ENCODE data around the gene FGFRL1. TPM values are rescaled to one million over a fixed set of nuclear protein-coding genes. Genes with fewer than 3 reads are reported as not detected.
"Not testable (repeated sequence)": the region's sequence is repeated elsewhere in the genome, so short reads cannot be mapped to it uniquely, and the experiment has no call there.

The FGFRL1 gene
- total RNA-seq, 1 experiment from 2014 or later, result 33.5 TPM

DNA sequence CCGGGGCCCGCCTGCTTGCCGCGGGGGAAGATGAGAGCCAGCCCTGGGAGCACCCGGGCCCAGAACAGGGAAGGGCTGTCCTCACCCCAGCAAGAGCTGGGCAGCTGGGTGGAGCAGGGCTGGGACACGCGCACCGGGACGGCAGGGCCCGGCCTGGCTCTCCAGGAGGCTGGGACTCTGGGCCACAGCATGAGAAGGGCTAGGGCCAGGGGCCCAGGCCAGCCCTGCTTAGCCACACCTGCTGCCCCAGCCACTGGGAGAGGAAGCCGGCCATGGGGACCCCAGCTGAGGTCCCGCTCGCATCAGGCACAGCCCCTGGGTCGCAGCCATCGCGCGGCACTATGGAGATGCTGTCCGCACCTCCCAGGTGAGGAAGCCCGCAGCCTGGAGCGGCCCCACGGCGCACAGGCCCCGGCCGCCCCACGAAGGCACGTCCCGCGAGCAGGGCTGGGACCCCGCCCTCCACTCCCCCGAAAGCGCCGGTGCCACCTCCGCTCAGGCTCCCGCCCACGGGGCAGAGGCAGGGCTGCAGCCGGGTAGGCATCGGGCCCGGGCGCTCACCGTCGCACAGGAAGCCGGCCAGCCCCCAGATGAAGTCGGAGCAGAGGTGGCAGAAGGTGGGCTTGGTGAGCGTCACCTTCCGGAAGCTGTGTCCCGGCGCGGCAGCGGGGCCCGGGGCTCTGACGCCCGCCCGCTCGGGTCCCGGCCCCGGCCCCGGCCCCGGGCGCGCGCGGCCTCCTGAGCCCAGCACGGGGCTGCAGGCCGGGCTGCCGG, 38.6 kb upstream of the FGFRL1 start:
- Mint-ChIP-seq H3K9me3 (ENCODE audit: unreplicated experiment) (no peaks in the 10 kb centered on the region), H3K27me3 (ENCODE audit: insufficient read depth, unreplicated experiment) (no peaks in the 10 kb centered on the region), H3K27ac (ENCODE audit: low read depth, unreplicated experiment) (no peak overlapping the region), H3K4me1 (ENCODE audit: insufficient read depth, unreplicated experiment) (peaks cover 5% of the 10 kb centered on the region), H3K4me3 (ENCODE audit: unreplicated experiment) (peak overlapping the region; percentile 66), H3K36me3 (ENCODE audit: insufficient read depth, unreplicated experiment) (no peaks in the 10 kb centered on the region)
- DNase-seq (ENCODE audit: unreplicated experiment), result peak; percentile 20
- ChIA-PET CTCF (no interaction called here), POLR2A (interaction anchor here (0.8 to 2.5 kb wide), 4 partner anchors 14 to 41 kb away, joined by 3 to 10 read pairs (median 3); partner anchors contain the start of genes FGFRL1, GAK and TMEM175)
- intact Hi-C loops (cut with micrococcal nuclease), result no loop called here
- TF ChIP-seq, protein P1, sequence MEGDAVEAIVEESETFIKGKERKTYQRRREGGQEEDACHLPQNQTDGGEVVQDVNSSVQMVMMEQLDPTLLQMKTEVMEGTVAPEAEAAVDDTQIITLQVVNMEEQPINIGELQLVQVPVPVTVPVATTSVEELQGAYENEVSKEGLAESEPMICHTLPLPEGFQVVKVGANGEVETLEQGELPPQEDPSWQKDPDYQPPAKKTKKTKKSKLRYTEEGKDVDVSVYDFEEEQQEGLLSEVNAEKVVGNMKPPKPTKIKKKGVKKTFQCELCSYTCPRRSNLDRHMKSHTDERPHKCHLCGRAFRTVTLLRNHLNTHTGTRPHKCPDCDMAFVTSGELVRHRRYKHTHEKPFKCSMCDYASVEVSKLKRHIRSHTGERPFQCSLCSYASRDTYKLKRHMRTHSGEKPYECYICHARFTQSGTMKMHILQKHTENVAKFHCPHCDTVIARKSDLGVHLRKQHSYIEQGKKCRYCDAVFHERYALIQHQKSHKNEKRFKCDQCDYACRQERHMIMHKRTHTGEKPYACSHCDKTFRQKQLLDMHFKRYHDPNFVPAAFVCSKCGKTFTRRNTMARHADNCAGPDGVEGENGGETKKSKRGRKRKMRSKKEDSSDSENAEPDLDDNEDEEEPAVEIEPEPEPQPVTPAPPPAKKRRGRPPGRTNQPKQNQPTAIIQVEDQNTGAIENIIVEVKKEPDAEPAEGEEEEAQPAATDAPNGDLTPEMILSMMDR (IDR thresholded peaks at IDR 0.05; ENCODE audit: unreplicated experiment), result no peak
- no TSS peak for BruUV-seq (replicated peaks)

GRCh38 chr4:973431-974397, 37.7 kb upstream of the FGFRL1 start, which contains the start of gene DGKQ:
Gene DGKQ, minus strand, starts transcription at chr4:973569. Its CDS starts 87 bp downstream, at chr4:973482.
- Mint-ChIP-seq H3K27ac (ENCODE audit: low read depth, unreplicated experiment) (no peak within 1 kb of the TSS), H3K36me3 (ENCODE audit: insufficient read depth, unreplicated experiment) (no peaks in the 10 kb centered on the region), H3K4me3 (ENCODE audit: unreplicated experiment) (peak within 1 kb of the TSS; percentile 66), H3K27me3 (ENCODE audit: insufficient read depth, unreplicated experiment) (no peaks in the 10 kb centered on the region), H3K9me3 (ENCODE audit: unreplicated experiment) (no peaks in the 10 kb centered on the region), H3K4me1 (ENCODE audit: insufficient read depth, unreplicated experiment) (peaks cover 5% of the 10 kb centered on the region)
- DNase-seq (ENCODE audit: unreplicated experiment), result peak; percentile 83
- CTCF ChIA-PET, result no interaction called here
- no TSS peak for BruUV-seq (replicated peaks)
- TF ChIP-seq, protein P1 (IDR thresholded peaks at IDR 0.05; ENCODE audit: unreplicated experiment), result no peak
- POLR2A ChIA-PET, result interaction anchor here (1.1 to 2.5 kb wide), 3 partner anchors 14 to 42 kb away, joined by 3 to 10 read pairs (median 3); partner anchors contain the start of genes GAK and TMEM175
- intact Hi-C loops (cut with micrococcal nuclease), result no loop called here

DNA sequence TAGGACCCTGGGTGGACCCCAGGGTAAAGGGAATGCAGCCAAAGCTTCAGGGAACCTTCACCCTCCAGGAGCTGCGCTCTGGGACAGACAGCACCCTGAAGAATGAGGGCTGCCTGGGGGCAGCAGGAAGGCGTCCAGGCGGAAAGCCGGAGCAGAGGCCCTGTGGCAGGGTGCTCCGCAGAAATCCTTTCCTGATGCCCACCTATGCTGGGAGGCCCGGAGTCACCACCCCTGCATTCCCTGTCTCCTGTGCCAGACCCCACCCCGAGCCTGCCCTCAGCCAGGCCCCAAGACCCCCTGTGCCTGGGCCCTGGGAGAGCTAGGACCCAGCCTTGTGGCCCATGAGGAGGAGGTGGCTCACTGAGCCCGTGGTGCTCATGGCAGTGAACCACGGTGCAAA, 36.8 kb upstream of the FGFRL1 start:
- POLR2A ChIA-PET, result interaction anchor here (0.6 to 0.9 kb wide), 2 partner anchors 10 to 13 kb away, joined by 3 read pairs; no protein-coding TSS in a partner anchor
- Mint-ChIP-seq H3K4me3 (ENCODE audit: unreplicated experiment) (no peak overlapping the region), H3K36me3 (ENCODE audit: insufficient read depth, unreplicated experiment) (no peaks in the 10 kb centered on the region), H3K27ac (ENCODE audit: low read depth, unreplicated experiment) (no peak overlapping the region), H3K9me3 (ENCODE audit: unreplicated experiment) (no peaks in the 10 kb centered on the region), H3K27me3 (ENCODE audit: insufficient read depth, unreplicated experiment) (no peaks in the 10 kb centered on the region), H3K4me1 (ENCODE audit: insufficient read depth, unreplicated experiment) (peaks cover 5% of the 10 kb centered on the region)
- TF ChIP-seq, protein P1 (IDR thresholded peaks at IDR 0.05; ENCODE audit: unreplicated experiment), result no peak
- DNase-seq (ENCODE audit: unreplicated experiment), result no peak
- intact Hi-C loops (cut with micrococcal nuclease), result no loop called here
- CTCF ChIA-PET, result no interaction called here
- no TSS peak for BruUV-seq (replicated peaks)

DNA sequence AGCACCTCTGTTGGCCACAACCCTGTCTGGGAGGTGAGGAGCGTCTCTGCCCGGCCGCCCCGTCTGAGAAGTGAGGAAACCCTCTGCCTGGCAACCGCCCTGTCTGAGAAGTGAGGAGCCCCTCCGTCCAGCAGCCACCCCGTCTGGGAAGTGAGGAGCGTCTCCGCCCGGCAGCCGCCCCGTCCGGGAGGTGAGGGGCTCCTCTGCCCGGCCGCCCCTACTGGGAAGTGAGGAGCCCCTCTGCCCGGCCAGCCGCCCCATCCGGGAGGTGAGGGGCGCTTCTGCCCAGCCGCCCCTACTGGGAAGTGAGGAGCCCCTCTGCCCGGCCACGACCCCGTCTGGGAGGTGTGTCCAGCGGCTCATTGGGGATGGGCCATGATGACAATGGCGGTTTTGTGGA, 35.4 kb upstream of the FGFRL1 start:
- H3K27ac Mint-ChIP-seq (ENCODE audit: low read depth, unreplicated experiment); CTCF ChIA-PET; H3K4me1 Mint-ChIP-seq (ENCODE audit: insufficient read depth, unreplicated experiment); H3K27me3 Mint-ChIP-seq (ENCODE audit: insufficient read depth, unreplicated experiment); H3K4me3 Mint-ChIP-seq (ENCODE audit: unreplicated experiment); POLR2A ChIA-PET; DNase-seq (ENCODE audit: unreplicated experiment); H3K36me3 Mint-ChIP-seq (ENCODE audit: insufficient read depth, unreplicated experiment); BruUV-seq (replicated peaks); intact Hi-C loops (cut with micrococcal nuclease); H3K9me3 Mint-ChIP-seq (ENCODE audit: unreplicated experiment): not testable (repeated sequence)

Data from MCF 10A (cell line).